Activated CD4-positive, CD25-positive, alpha-beta regulatory T cell (primary cell): ENCODE measurements around the gene ADARB2.

Source experiments
- DNase-seq, 4 experiments: peaks; one replicate each; lab custom pipeline; 2025; lab: John Stamatoyannopoulos, UW

ADARB2 gene

GRCh38 chr10:1284076-1284475 is 453.2 kb downstream of the ADARB2 start:
- DNase-seq = no peak

- DNase-seq = no peak
Observed at GRCh38 chr10:1281405-1281782, 455.9 kb downstream of the ADARB2 start.

GRCh38 chr10:1280466-1281404 is 456.6 kb downstream of the ADARB2 start:
- no peak for DNase-seq

GRCh38 chr10:1278306-1278705 is 459.0 kb downstream of the ADARB2 start:
- DNase-seq = no peak

- no peak for DNase-seq
Observed at GRCh38 chr10:1274701-1275544, 462.4 kb downstream of the ADARB2 start.

- no peak for DNase-seq
Observed at GRCh38 chr10:1274111-1274661, 463.1 kb downstream of the ADARB2 start.

GRCh38 chr10:1273372-1274105 is 463.8 kb downstream of the ADARB2 start:
- DNase-seq = no peak

GRCh38 chr10:1272777-1273161 is 464.6 kb downstream of the ADARB2 start:
- DNase-seq = no peak

GRCh38 chr10:1272079-1272776 is 465.1 kb downstream of the ADARB2 start:
- DNase-seq = no peak

GRCh38 chr10:1270906-1271305 is 466.4 kb downstream of the ADARB2 start:
- no peak for DNase-seq

GRCh38 chr10:1270490-1270889 is 466.8 kb downstream of the ADARB2 start:
- DNase-seq = no peak

GRCh38 chr10:1268831-1269230 is 468.5 kb downstream of the ADARB2 start:
- no peak for DNase-seq

- no peak for DNase-seq
Observed at GRCh38 chr10:1267568-1267967, 469.8 kb downstream of the ADARB2 start.

- no peak for DNase-seq
Observed at GRCh38 chr10:1267148-1267547, 470.2 kb downstream of the ADARB2 start.

GRCh38 chr10:1266033-1266802 is 471.1 kb downstream of the ADARB2 start:
- DNase-seq = no peak

GRCh38 chr10:1264001-1264400 is 473.3 kb downstream of the ADARB2 start:
- no peak for DNase-seq

- no peak for DNase-seq
Observed at GRCh38 chr10:1257274-1257673, 480.1 kb downstream of the ADARB2 start.

- DNase-seq = no peak
Observed at GRCh38 chr10:1256432-1256725, 480.9 kb downstream of the ADARB2 start.

- no peak for DNase-seq
Observed at GRCh38 chr10:1255600-1256431, 481.5 kb downstream of the ADARB2 start.

GRCh38 chr10:1255118-1255517 is 482.2 kb downstream of the ADARB2 start:
- no peak for DNase-seq
